Astrocyte of the cerebellum (primary cell): ENCODE results near the gene ADARB2.

Experiments
- DNase-seq: peaks from one replicate; pipeline ENCODE4 v3.0.0-alpha.2; 2011; ENCODE audit warnings: low read depth
- H3K4me3 ChIP-seq: 2 replicates; pipeline ENCODE4 v1.5.1; 2011; ENCODE audit warnings: mild to moderate bottlenecking, low read depth, low read length, moderate library complexity
- in situ Hi-C: cut with HindIII; loops from 2 replicates; pipeline ENCODE4 v1.10.0; 2017; ENCODE audit warnings: low sequenced_read_pairs
- TF ChIP-seq, protein P1 (sequence below): IDR thresholded peaks from 2 replicates; pipeline ENCODE4 v1.5.1; 2012; ENCODE audit warnings: low read length, low read depth, moderate library complexity, mild to moderate bottlenecking; ENCODE audit errors: missing control alignments

Gene ADARB2

DNA sequence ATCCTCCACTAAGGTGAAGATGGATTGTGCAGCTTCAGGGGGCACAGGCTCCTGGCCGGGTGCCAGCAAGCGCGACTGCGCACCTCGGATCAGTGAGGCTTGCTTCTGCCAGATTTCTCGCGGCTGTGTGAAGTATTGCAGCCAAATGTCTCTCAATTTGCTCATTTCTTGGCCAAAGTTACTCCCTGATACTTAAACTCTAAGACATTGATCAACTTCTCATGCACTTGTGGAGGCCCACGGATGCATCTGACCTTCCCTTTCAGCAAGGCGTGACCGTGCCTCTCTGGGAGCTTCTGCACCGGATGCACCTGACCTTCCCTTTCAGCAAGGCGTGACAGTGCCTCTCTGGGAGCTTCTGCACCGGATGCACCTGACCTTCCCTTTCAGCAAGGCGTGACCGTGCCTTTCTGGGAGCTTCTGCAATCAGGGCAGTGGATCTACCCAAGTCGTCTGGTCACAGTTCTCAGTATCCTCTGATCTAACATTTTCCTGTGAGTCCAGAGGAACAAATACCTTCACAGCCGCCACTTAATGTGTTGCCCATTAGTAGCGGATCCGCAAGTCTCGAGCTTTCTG lies 248.3 kb downstream of the ADARB2 start:
- TF ChIP-seq, protein P1, sequence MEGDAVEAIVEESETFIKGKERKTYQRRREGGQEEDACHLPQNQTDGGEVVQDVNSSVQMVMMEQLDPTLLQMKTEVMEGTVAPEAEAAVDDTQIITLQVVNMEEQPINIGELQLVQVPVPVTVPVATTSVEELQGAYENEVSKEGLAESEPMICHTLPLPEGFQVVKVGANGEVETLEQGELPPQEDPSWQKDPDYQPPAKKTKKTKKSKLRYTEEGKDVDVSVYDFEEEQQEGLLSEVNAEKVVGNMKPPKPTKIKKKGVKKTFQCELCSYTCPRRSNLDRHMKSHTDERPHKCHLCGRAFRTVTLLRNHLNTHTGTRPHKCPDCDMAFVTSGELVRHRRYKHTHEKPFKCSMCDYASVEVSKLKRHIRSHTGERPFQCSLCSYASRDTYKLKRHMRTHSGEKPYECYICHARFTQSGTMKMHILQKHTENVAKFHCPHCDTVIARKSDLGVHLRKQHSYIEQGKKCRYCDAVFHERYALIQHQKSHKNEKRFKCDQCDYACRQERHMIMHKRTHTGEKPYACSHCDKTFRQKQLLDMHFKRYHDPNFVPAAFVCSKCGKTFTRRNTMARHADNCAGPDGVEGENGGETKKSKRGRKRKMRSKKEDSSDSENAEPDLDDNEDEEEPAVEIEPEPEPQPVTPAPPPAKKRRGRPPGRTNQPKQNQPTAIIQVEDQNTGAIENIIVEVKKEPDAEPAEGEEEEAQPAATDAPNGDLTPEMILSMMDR, result no peak
- no peak for DNase-seq
- no peak overlapping the region for H3K4me3 ChIP-seq
- in situ Hi-C loops, result no loop called here

DNA sequence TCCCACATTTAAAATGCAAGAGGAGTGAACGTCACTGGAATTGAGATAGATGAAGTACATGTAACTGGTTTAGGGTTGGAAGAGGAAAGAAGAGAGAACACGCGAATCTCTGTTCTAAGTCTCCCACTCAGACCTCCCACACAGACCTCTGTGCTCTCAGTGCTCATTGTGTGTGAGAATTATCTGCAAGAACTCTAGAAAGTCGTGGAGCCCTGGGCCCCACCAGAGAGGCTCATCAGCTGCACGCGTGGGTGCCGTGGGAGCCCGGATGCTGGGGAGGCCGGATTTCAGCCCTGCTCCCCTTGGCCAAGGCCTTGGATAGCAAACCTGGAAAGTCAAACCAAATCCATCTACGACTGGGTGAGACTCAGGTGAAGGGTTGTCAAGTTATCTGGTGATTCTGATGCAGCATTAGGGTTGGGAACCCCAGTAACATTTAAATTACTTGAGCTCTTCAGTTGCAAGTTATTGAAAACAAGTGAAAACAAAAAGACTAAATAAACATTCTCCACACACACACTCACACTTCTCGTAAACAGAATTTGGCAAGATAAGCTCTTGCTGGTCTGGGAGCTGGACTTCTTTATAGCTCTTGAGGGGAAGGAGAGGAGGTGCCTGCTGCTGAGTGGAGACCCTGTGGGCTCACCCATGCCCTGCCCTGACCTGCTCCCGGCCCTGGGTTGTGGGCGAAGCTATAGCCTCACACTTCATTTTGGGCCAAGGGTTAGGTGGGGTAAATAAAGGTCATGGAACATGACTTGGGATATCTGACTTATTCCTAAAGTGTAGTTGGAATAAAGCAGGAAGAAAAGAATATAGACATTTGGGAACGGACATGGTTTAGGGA lies 250.3 kb downstream of the ADARB2 start:
- no peak for DNase-seq
- TF ChIP-seq, protein P1, result no peak
- in situ Hi-C loops, result no loop called here
- no peak overlapping the region for H3K4me3 ChIP-seq

DNA sequence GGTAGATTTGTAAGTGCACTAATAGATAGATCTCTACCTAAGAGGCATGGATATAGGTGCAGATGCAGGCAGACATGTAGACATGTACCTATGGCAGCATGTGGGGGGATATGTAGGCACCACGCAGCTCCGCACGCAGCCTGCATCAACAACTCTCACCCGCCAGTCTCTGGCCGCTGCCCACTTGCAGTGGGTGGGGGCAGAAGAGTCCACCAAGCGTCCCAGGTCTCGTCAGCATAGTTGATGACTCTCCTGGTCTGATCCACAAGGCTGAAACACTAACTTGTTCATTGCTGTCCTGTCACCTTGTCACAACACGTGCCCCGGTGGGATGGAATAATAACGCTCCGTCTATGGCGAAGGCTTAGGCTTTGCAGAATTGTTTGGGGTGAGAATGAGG lies 252.0 kb downstream of the ADARB2 start:
- TF ChIP-seq, protein P1, result no peak
- in situ Hi-C loops, result no loop called here
- no peak overlapping the region for H3K4me3 ChIP-seq
- no peak for DNase-seq

DNA sequence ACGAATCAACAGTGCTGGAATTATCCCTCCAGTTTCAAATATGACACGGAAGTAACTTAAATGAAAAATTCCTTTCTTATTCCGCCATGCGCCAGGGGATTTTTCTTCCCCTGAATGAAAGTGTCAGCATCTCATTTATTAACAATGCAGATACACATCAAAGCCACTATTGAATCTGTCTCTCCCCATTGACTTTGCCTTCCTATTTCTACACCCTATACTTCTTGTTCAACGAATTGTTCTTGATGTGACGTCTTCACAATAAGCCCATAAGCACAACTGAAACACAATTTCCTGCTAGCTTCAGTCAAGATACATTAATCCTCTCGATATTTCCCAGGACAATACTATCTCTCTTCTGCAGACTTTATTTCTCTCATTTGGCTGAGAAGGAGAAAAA lies 253.5 kb downstream of the ADARB2 start:
- DNase-seq, result no peak
- in situ Hi-C loops, result no loop called here
- TF ChIP-seq, protein P1, result no peak
- H3K4me3 ChIP-seq, result no peak overlapping the region

DNA sequence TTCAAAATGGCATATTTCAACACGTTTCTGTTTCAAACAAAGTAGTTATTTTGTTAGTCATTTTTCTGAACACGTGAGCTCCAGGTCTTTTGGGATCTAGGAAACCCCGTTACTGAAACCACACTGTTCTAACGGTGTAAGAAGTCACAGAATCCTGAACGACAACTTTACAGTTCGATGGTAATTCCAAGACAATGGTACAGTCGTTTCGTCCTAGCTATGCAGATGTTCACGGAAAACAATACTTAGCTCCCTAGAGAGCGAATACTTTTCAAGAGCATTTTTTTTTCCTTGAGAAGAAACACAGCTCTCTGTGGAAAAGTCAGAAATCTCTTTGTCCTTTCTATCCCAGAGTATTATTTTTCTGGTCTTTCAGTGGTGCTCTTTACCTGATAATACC lies 254.1 kb downstream of the ADARB2 start:
- TF ChIP-seq, protein P1, result no peak
- in situ Hi-C loops, result no loop called here
- H3K4me3 ChIP-seq, result no peak overlapping the region
- no peak for DNase-seq

DNA sequence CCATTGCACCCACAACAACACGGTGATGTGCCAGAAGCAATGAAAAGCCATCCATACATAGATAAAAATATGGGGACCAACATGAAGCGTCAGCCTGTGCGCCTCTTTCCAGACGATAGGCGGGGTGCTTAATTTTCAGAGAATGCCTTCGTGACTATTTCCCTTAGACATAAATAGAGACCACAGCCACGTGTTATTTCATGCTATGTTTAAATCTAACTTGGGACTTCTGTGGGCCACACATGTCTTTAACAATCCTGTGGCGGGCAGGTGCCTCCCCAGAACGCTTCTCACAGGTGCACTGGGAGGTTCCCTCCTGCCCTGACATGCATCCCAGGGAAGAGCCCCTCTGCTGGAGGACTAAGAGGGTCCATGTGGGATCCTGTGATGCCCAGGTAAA lies 259.7 kb downstream of the ADARB2 start:
- TF ChIP-seq, protein P1, result no peak
- in situ Hi-C loops, result no loop called here
- no peak overlapping the region for H3K4me3 ChIP-seq
- DNase-seq, result no peak
